Tibial nerve (tissue), 4 donors: ENCODE data around the gene CCDC28A.

Experiments used
- EP300 ChIP-seq, 2 donors: sonication (generic); formaldehyde crosslinking; IDR thresholded peaks; one replicate each; pipeline ENCODE4 v1.6.1; 2017; ENCODE audit warnings: antibody characterized with exemption in 2 of 2, mild to moderate bottlenecking in 1 of 2
- TF ChIP-seq, protein P1 (sequence below), 5 experiments: fragments of 200-600 bp in 3 of 5; fragments of 450-650 bp in 2 of 5; sonication (generic) in 3 of 5; IDR thresholded peaks; one replicate each; pipeline ENCODE4 v1.5.1; 2016 to 2019; ENCODE audit warnings: antibody characterized with exemption in 5 of 5, mild to moderate bottlenecking in 3 of 5, moderate library complexity in 2 of 5

DNA sequence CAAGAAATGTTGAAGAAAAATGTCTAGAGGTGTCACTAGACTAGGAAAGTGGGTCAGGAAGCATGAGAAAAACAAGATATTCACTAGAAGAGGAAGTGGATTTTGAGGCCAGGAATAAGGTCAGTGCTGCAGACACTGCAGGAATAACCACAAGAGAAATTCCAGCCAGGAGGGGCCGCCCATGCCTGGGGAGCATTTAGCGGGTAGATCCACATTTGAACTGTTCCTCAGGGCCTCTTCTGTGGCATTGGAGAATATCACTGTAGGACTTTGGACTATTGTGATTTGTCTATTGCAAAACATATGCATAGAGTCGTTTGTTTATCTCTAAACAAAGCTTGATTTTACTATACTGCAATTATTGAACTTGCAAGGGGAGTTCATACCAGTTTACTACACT, 49.6 kb upstream of the CCDC28A start:
- TF ChIP-seq, protein P1, sequence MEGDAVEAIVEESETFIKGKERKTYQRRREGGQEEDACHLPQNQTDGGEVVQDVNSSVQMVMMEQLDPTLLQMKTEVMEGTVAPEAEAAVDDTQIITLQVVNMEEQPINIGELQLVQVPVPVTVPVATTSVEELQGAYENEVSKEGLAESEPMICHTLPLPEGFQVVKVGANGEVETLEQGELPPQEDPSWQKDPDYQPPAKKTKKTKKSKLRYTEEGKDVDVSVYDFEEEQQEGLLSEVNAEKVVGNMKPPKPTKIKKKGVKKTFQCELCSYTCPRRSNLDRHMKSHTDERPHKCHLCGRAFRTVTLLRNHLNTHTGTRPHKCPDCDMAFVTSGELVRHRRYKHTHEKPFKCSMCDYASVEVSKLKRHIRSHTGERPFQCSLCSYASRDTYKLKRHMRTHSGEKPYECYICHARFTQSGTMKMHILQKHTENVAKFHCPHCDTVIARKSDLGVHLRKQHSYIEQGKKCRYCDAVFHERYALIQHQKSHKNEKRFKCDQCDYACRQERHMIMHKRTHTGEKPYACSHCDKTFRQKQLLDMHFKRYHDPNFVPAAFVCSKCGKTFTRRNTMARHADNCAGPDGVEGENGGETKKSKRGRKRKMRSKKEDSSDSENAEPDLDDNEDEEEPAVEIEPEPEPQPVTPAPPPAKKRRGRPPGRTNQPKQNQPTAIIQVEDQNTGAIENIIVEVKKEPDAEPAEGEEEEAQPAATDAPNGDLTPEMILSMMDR (IDR thresholded peaks at IDR 0.05), result no peak
- peak in 1 of 2 donors; percentile 51 for TF ChIP-seq EP300 (IDR thresholded peaks at IDR 0.05)
